RWPE2 (cell line): ENCODE measurements around the gene ARMC7.

Source experiments
- ATAC-seq: fragments of 200-7000 bp; cut with Tn5 transposase; 3 replicates; pipeline ENCODE4 v1.9.1; 2021; ENCODE audit warnings: low read depth
- DNase-seq: peaks from one replicate; pipeline ENCODE4 v3.0.0-alpha.2; 2020; ENCODE audit warnings: low spot score
- H3K27ac ChIP-seq: fragments of 450-650 bp; 2 replicates; pipeline ENCODE4 v1.5.1; 2017; ENCODE audit warnings: mild to moderate bottlenecking; ENCODE audit not compliant: poor library complexity, severe bottlenecking
- H3K27me3 ChIP-seq: fragments of 250-450 bp; sonication (Bioruptor Pico); 2 replicates; pipeline ENCODE4 v1.5.1; 2021; ENCODE audit warnings: mild to moderate bottlenecking, moderate library complexity; ENCODE audit not compliant: insufficient read depth, poor library complexity, severe bottlenecking
- H3K36me3 ChIP-seq: fragments of 250-450 bp; sonication (Bioruptor Pico); 2 replicates; pipeline ENCODE4 v1.5.1; 2020; ENCODE audit warnings: low read depth, mild to moderate bottlenecking, moderate library complexity
- H3K4me1 ChIP-seq: fragments of 250-450 bp; sonication (Bioruptor Pico); 2 replicates; pipeline ENCODE4 v1.5.1; 2021; ENCODE audit warnings: mild to moderate bottlenecking, moderate library complexity; ENCODE audit not compliant: insufficient read depth, poor library complexity, severe bottlenecking
- H3K4me3 ChIP-seq: fragments of 250-450 bp; sonication (Bioruptor Pico); 2 replicates; pipeline ENCODE4 v1.5.1; 2021; ENCODE audit warnings: mild to moderate bottlenecking, moderate library complexity; ENCODE audit not compliant: severe bottlenecking
- H3K9me3 ChIP-seq: fragments of 250-450 bp; sonication (Bioruptor Pico); 2 replicates; pipeline ENCODE4 v1.5.1; 2021; ENCODE audit warnings: mild to moderate bottlenecking, moderate library complexity; ENCODE audit not compliant: severe bottlenecking
- TF ChIP-seq, protein P1 (sequence below): fragments of 450-650 bp; IDR thresholded peaks from one replicate; pipeline ENCODE4 v1.5.1; 2017; ENCODE audit warnings: mild to moderate bottlenecking, moderate library complexity; ENCODE audit not compliant: poor library complexity, severe bottlenecking

Gene ARMC7

DNA sequence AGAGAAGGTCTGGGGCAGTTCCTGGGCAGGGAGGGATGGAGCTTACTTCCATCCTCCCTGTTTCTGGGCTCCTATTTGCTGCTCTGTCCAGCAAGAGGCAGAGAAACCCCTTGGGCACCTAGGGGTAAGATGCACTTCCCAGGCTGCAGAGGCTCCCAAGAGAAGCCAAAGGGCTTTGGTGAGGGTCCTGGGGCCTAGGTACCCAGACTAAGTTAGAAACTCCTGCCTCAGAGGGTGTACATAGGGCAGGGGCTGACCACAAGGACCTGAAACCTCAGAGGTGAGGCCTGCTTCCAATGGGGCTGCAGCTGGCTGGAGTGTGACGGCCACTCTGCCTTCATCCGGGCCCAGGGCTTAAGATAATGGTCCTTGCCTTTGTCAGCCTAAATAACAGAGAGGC is 1.6 kb upstream of the ARMC7 start:
- TF ChIP-seq, protein P1, sequence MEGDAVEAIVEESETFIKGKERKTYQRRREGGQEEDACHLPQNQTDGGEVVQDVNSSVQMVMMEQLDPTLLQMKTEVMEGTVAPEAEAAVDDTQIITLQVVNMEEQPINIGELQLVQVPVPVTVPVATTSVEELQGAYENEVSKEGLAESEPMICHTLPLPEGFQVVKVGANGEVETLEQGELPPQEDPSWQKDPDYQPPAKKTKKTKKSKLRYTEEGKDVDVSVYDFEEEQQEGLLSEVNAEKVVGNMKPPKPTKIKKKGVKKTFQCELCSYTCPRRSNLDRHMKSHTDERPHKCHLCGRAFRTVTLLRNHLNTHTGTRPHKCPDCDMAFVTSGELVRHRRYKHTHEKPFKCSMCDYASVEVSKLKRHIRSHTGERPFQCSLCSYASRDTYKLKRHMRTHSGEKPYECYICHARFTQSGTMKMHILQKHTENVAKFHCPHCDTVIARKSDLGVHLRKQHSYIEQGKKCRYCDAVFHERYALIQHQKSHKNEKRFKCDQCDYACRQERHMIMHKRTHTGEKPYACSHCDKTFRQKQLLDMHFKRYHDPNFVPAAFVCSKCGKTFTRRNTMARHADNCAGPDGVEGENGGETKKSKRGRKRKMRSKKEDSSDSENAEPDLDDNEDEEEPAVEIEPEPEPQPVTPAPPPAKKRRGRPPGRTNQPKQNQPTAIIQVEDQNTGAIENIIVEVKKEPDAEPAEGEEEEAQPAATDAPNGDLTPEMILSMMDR: no peak
- DNase-seq: no peak

DNA sequence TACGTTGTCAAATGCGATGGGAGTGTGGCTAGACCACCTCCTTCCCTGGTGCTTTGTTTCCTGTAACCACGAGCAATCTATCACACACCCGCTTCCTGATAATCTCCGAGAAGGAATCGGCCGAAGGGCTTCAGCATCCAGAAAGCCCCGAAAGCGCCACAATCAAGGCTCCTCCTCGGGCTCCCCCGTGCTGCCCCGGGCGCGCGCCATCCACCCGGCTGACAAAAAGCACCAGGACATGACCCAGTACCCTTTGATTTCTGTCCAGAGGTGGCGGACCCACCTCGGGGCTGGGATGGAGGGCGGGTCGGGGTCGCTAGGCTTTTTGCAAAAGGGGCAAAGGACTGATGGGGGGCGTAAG is 743 bp upstream of the ARMC7 start:
- Histone ChIP-seq H3K4me3 (peak overlapping the region; percentile 61), H3K27ac (no peak overlapping the region), H3K9me3 (no peaks in the 10 kb centered on the region), H3K27me3 (no peaks in the 10 kb centered on the region), H3K4me1 (no peaks in the 10 kb centered on the region), H3K36me3 (peaks cover 8% of the 10 kb centered on the region)
- no peak for ATAC-seq
- no peak for DNase-seq
- TF ChIP-seq, protein P1: no peak

More for the DNA sequence above, 1.6 kb upstream of the ARMC7 start:
- Histone ChIP-seq H3K4me3 (no peak overlapping the region), H3K9me3 (no peaks in the 10 kb centered on the region), H3K4me1 (no peaks in the 10 kb centered on the region), H3K27ac (no peak overlapping the region), H3K36me3 (peaks cover 4% of the 10 kb centered on the region), H3K27me3 (no peaks in the 10 kb centered on the region)
- no peak for ATAC-seq

DNA sequence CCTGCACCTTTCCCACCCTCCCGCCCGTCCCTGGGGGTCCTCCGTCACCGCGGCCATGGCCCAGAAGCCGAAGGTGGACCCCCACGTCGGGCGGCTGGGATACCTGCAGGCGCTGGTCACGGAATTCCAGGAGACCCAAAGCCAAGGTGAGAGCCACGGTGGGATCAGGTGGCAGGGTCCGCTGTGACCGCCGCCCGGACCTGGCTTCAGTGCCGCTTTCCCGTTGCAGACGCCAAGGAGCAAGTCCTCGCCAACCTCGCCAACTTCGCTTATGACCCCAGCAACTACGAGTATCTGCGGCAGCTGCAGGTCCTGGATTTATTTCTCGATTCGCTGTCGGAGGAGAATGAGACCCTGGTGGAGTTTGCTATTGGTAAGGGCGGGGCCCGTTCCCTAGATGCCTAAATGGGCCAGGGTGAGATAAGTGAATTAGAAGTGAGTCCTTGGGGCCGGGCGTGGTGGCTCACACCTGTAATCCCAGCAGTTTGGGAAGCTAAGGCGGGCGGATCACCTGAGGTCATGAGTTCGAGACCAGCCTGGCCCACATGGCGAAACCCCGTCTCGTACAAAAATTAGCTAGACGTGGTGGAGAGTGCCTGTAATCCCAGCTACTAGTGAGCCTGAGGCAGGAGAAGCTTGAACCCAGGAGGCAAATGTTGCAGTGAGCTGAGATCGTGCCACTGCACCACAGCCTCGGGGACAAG is 617 bp downstream of the ARMC7 start:
- DNase-seq (no peak), ATAC-seq (peak; percentile 10; the same call in 1 of the 3 replicates)
- Histone ChIP-seq H3K9me3 (no peaks in the 10 kb centered on the region), H3K4me3 (peak overlapping the region; percentile 61), H3K36me3 (peaks cover 14% of the 10 kb centered on the region), H3K4me1 (peaks cover 7% of the 10 kb centered on the region), H3K27ac (peak overlapping the region; percentile 47), H3K27me3 (no peaks in the 10 kb centered on the region)
- TF ChIP-seq, protein P1: no peak

DNA sequence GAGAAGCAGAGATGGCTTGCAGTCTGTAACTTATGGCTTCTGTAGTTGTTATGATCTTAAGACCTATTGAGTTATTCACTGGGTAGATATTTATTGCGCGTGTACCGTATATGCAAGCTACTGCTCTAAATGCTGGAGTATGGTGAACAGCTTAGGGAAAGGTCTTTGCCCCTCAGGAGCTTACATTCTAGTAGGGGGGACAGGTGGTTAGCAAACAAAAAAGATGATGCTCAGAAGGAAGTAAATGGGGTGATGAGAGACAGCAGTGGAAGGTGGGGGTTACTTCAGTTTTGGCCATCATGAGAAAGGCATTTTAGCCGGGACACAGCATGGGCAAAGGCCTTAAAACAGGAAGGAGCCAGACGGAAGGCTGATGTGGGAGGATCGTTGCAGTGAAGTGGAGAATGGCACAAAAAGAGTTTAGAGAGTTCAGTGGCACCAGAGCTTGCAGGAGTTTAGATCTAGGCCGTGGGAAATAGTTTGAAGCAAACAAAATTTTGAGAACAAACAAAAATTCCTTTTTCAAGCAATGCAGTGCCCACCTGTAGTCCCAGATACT is 2.1 kb downstream of the ARMC7 start:
- H3K36me3 ChIP-seq: peaks cover 17% of the 10 kb centered on the region
- H3K4me3 ChIP-seq: no peak overlapping the region
- H3K27ac ChIP-seq: no peak overlapping the region
- H3K27me3 ChIP-seq: no peaks in the 10 kb centered on the region
- DNase-seq (no peak), ATAC-seq (no peak)
- no peaks in the 10 kb centered on the region for H3K9me3 ChIP-seq
- H3K4me1 ChIP-seq: peaks cover 7% of the 10 kb centered on the region
- TF ChIP-seq, protein P1: no peak
